ENCODE results near the gene FOXL2NB. TPM values are rescaled to one million over a fixed set of nuclear protein-coding genes. Genes with fewer than 3 reads are reported as not detected.

The FOXL2NB gene
- total RNA-seq, 1 experiment from 2014 or later, result 11.4 TPM

DNA sequence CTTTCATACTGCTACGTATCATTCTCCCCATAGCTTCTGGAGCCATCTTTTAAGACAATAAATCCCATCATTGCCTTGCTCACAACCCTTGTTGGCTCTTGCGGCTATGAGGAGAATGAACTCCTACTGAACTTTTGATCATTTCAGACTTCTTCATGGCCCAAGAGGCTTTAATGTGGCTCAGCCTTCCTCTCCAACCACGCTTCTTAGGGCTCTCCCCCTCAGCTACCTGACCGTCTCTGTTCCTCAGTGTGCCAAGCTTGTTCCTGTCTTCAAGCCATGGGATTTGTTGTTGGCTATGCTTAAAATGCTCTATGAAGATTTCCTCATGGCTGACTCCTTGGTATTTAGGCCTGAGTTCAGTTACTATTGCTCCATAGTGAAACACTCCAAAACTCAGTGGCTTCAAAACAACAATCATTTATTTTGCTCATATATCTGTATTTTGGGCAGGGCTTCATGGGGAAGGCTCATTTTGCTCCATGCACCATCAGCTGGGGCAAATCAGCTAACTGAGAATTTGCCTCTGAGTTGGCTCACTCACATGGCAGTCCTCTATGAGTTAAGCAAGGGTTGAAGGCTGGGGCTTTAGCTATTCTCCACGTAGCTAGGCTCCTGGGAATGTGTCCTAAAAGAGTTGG lies 47.5 kb upstream of the FOXL2NB start:
- Histone ChIP-seq H3K36me3 (ENCODE audit: control insufficient read depth, insufficient read depth, low read length) (no peaks in the 10 kb centered on the region), H3K4me3 (ENCODE audit: low read depth in 2 of 2, low read length in 2 of 2) (no peak overlapping the region), H3K4me1 (ENCODE audit: control insufficient read depth, insufficient read depth, low read length) (no peaks in the 10 kb centered on the region), H3K27ac (ENCODE audit: low read length) (no peak overlapping the region), H3K9me3 (ENCODE audit: control insufficient read depth, insufficient read depth, low read depth, low read length) (no peaks in the 10 kb centered on the region), H3K27me3 (ENCODE audit: control insufficient read depth, insufficient read depth, low read length) (no peaks in the 10 kb centered on the region)
- BruUV-seq (replicated peaks), result no TSS peak
- DNase-seq (ENCODE audit: low read depth, low spot score), result no peak
- POLR2A ChIA-PET, result interaction anchor here (0.7 kb wide), 1 partner anchor 10 kb away, joined by 3 read pairs; no protein-coding TSS in a partner anchor
- CTCF ChIA-PET, result interaction anchor here (1.1 kb wide), 1 partner anchor 16 kb away, joined by 6 read pairs; no protein-coding TSS in a partner anchor
- in situ Hi-C loops (cut with HindIII; ENCODE audit: low pct_unique_long_range_greater_than_20kb, low sequenced_read_pairs) (no loop called here), intact Hi-C loops (cut with micrococcal nuclease; ENCODE audit: unreplicated experiment) (no loop called here)
- ATAC-seq, result no peak
- no peak for TF ChIP-seq POLR2AphosphoS5 (IDR thresholded peaks at IDR 0.05; ENCODE audit: low read depth, low read length)
- no peak for TF ChIP-seq SIN3A (IDR thresholded peaks at IDR 0.05; ENCODE audit: borderline replicate concordance, insufficient read depth, low read depth, low read length)
- TF ChIP-seq TCF7L2 (IDR thresholded peaks at IDR 0.05; ENCODE audit: low read depth, low read length), result no peak
- TF ChIP-seq, protein P1, sequence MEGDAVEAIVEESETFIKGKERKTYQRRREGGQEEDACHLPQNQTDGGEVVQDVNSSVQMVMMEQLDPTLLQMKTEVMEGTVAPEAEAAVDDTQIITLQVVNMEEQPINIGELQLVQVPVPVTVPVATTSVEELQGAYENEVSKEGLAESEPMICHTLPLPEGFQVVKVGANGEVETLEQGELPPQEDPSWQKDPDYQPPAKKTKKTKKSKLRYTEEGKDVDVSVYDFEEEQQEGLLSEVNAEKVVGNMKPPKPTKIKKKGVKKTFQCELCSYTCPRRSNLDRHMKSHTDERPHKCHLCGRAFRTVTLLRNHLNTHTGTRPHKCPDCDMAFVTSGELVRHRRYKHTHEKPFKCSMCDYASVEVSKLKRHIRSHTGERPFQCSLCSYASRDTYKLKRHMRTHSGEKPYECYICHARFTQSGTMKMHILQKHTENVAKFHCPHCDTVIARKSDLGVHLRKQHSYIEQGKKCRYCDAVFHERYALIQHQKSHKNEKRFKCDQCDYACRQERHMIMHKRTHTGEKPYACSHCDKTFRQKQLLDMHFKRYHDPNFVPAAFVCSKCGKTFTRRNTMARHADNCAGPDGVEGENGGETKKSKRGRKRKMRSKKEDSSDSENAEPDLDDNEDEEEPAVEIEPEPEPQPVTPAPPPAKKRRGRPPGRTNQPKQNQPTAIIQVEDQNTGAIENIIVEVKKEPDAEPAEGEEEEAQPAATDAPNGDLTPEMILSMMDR (IDR thresholded peaks at IDR 0.05), result no peak
- TF ChIP-seq, protein P2, sequence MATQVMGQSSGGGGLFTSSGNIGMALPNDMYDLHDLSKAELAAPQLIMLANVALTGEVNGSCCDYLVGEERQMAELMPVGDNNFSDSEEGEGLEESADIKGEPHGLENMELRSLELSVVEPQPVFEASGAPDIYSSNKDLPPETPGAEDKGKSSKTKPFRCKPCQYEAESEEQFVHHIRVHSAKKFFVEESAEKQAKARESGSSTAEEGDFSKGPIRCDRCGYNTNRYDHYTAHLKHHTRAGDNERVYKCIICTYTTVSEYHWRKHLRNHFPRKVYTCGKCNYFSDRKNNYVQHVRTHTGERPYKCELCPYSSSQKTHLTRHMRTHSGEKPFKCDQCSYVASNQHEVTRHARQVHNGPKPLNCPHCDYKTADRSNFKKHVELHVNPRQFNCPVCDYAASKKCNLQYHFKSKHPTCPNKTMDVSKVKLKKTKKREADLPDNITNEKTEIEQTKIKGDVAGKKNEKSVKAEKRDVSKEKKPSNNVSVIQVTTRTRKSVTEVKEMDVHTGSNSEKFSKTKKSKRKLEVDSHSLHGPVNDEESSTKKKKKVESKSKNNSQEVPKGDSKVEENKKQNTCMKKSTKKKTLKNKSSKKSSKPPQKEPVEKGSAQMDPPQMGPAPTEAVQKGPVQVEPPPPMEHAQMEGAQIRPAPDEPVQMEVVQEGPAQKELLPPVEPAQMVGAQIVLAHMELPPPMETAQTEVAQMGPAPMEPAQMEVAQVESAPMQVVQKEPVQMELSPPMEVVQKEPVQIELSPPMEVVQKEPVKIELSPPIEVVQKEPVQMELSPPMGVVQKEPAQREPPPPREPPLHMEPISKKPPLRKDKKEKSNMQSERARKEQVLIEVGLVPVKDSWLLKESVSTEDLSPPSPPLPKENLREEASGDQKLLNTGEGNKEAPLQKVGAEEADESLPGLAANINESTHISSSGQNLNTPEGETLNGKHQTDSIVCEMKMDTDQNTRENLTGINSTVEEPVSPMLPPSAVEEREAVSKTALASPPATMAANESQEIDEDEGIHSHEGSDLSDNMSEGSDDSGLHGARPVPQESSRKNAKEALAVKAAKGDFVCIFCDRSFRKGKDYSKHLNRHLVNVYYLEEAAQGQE (IDR thresholded peaks at IDR 0.05; ENCODE audit: insufficient read depth in 1 of 2, low read depth in 2 of 2, low read length in 1 of 2), result no peak

DNA sequence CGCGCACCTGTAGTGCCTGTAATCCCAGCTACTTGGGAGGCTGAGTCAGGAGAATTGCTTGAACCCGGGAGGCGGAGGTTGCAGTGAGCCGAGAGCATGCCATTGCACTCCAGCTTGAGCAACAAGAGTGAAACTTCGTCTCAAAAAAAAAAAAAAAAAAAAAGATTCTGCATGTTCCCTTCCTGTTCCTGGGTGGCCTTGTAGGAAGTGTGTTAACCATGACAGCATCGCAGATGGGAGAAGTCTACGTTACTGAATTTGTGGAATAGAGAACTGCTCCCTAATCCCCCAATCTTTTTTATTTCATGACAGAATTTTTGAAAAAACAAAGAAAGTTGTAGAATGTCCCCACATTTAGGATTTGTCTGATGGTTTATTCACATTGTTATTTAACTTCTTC lies 45.5 kb upstream of the FOXL2NB start:
- Histone ChIP-seq H3K9me3 (ENCODE audit: control insufficient read depth, insufficient read depth, low read depth, low read length) (no peaks in the 10 kb centered on the region), H3K27me3 (ENCODE audit: control insufficient read depth, insufficient read depth, low read length) (no peaks in the 10 kb centered on the region), H3K36me3 (ENCODE audit: control insufficient read depth, insufficient read depth, low read length) (no peaks in the 10 kb centered on the region), H3K27ac (ENCODE audit: low read length) (no peak overlapping the region), H3K4me3 (ENCODE audit: low read depth in 2 of 2, low read length in 2 of 2) (no peak overlapping the region), H3K4me1 (ENCODE audit: control insufficient read depth, insufficient read depth, low read length) (no peaks in the 10 kb centered on the region)
- in situ Hi-C loops (cut with HindIII; ENCODE audit: low pct_unique_long_range_greater_than_20kb, low sequenced_read_pairs), result no loop called here
- TF ChIP-seq SIN3A (IDR thresholded peaks at IDR 0.05; ENCODE audit: borderline replicate concordance, insufficient read depth, low read depth, low read length) (no peak), POLR2AphosphoS5 (IDR thresholded peaks at IDR 0.05; ENCODE audit: low read depth, low read length) (no peak), TCF7L2 (IDR thresholded peaks at IDR 0.05; ENCODE audit: low read depth, low read length) (no peak)
- TF ChIP-seq, protein P1 (IDR thresholded peaks at IDR 0.05), result no peak
- TF ChIP-seq, protein P2 (IDR thresholded peaks at IDR 0.05; ENCODE audit: insufficient read depth in 1 of 2, low read depth in 2 of 2, low read length in 1 of 2), result no peak
- no TSS peak for BruUV-seq (replicated peaks)
- POLR2A ChIA-PET, result interaction anchor here (0.5 to 0.7 kb wide), 2 partner anchors 21 to 294 kb away, joined by 5 to 6 read pairs; no protein-coding TSS in a partner anchor
- CTCF ChIA-PET, result no interaction called here
- no peak for DNase-seq (ENCODE audit: low read depth, low spot score)
- intact Hi-C loops (cut with micrococcal nuclease; ENCODE audit: unreplicated experiment), result no loop called here
- no peak for ATAC-seq

Measured in Panc1 (cell line).